ENCODE results near the gene DIS3L2. TPM values are rescaled to one million over a fixed set of nuclear protein-coding genes. Genes with fewer than 3 reads are reported as not detected.

The DIS3L2 gene
- polyA plus RNA-seq, 1 experiment = 8.2 TPM

GRCh38 chr2:232218778-232219495 lies 257.4 kb downstream of the DIS3L2 start:
- H3K27ac ChIP-seq (ENCODE audit: low read depth, low read length) = no peak overlapping the region
- no peaks in the 10 kb centered on the region for H3K9me3 ChIP-seq (ENCODE audit: control insufficient read depth, insufficient read depth, low read length)
- POLR2A ChIA-PET = no interaction called here
- H3K27me3 ChIP-seq (ENCODE audit: control insufficient read depth, insufficient read depth, low read length) = no peaks in the 10 kb centered on the region
- H3K4me3 ChIP-seq (ENCODE audit: low read depth, low read length) = no peak overlapping the region
- DNase-seq (ENCODE audit: low read depth, low spot score) = no peak
- CTCF ChIA-PET = no interaction called here
- TF ChIP-seq CTCF (IDR thresholded peaks at IDR 0.05; ENCODE audit: low read depth, low read length) = no peak

GRCh38 chr2:232219496-232219870 lies 258.0 kb downstream of the DIS3L2 start:
- no peak overlapping the region for H3K27ac ChIP-seq (ENCODE audit: low read depth, low read length)
- H3K4me3 ChIP-seq (ENCODE audit: low read depth, low read length) = no peak overlapping the region
- POLR2A ChIA-PET = no interaction called here
- DNase-seq (ENCODE audit: low read depth, low spot score) = no peak
- H3K9me3 ChIP-seq (ENCODE audit: control insufficient read depth, insufficient read depth, low read length) = no peaks in the 10 kb centered on the region
- H3K27me3 ChIP-seq (ENCODE audit: control insufficient read depth, insufficient read depth, low read length) = no peaks in the 10 kb centered on the region
- TF ChIP-seq CTCF (IDR thresholded peaks at IDR 0.05; ENCODE audit: low read depth, low read length) = no peak
- CTCF ChIA-PET = no interaction called here

- ChIA-PET CTCF (no interaction called here), POLR2A (no interaction called here)
- H3K4me3 ChIP-seq (ENCODE audit: low read depth, low read length) = no peak overlapping the region
- no peak for DNase-seq (ENCODE audit: low read depth, low spot score)
- H3K9me3 ChIP-seq (ENCODE audit: control insufficient read depth, insufficient read depth, low read length) = no peaks in the 10 kb centered on the region
- no peak overlapping the region for H3K27ac ChIP-seq (ENCODE audit: low read depth, low read length)
- H3K27me3 ChIP-seq (ENCODE audit: control insufficient read depth, insufficient read depth, low read length) = no peaks in the 10 kb centered on the region
- no peak for TF ChIP-seq CTCF (IDR thresholded peaks at IDR 0.05; ENCODE audit: low read depth, low read length)
Observed at GRCh38 chr2:232219932-232220331, 258.4 kb downstream of the DIS3L2 start.

GRCh38 chr2:232225429-232225828 lies 263.9 kb downstream of the DIS3L2 start:
- H3K4me3 ChIP-seq (ENCODE audit: low read depth, low read length) = no peak overlapping the region
- no peaks in the 10 kb centered on the region for H3K9me3 ChIP-seq (ENCODE audit: control insufficient read depth, insufficient read depth, low read length)
- H3K27ac ChIP-seq (ENCODE audit: low read depth, low read length) = no peak overlapping the region
- no peak for DNase-seq (ENCODE audit: low read depth, low spot score)
- CTCF ChIA-PET = no interaction called here
- H3K27me3 ChIP-seq (ENCODE audit: control insufficient read depth, insufficient read depth, low read length) = no peaks in the 10 kb centered on the region
- POLR2A ChIA-PET = no interaction called here
- TF ChIP-seq CTCF (IDR thresholded peaks at IDR 0.05; ENCODE audit: low read depth, low read length) = no peak

GRCh38 chr2:232225895-232226294 lies 264.4 kb downstream of the DIS3L2 start:
- TF ChIP-seq CTCF (IDR thresholded peaks at IDR 0.05; ENCODE audit: low read depth, low read length) = no peak
- ChIA-PET POLR2A (no interaction called here), CTCF (no interaction called here)
- Histone ChIP-seq H3K27ac (ENCODE audit: low read depth, low read length) (no peak overlapping the region), H3K4me3 (ENCODE audit: low read depth, low read length) (no peak overlapping the region), H3K9me3 (ENCODE audit: control insufficient read depth, insufficient read depth, low read length) (no peaks in the 10 kb centered on the region), H3K27me3 (ENCODE audit: control insufficient read depth, insufficient read depth, low read length) (no peaks in the 10 kb centered on the region)
- no peak for DNase-seq (ENCODE audit: low read depth, low spot score)

All from AG04450 (cell line).